Ecto neural progenitor cell (in vitro differentiated cells): ENCODE measurements around the gene BABAM2.
A peak's percentile ranks its signal among the peaks of the same experiment; 100 is the strongest.
"Not testable (repeated sequence)": the region's sequence is repeated elsewhere in the genome, so short reads cannot be mapped to it uniquely, and the experiment has no call there.

Experiments used
- DNase-seq: peaks from one replicate; pipeline ENCODE4 v3.0.0-alpha.2; 2018; ENCODE audit warnings: low spot score

BABAM2 gene

GRCh38 chr2:28316546-28317335 is 426.2 kb downstream of the BABAM2 start:
- DNase-seq: no peak

DNA sequence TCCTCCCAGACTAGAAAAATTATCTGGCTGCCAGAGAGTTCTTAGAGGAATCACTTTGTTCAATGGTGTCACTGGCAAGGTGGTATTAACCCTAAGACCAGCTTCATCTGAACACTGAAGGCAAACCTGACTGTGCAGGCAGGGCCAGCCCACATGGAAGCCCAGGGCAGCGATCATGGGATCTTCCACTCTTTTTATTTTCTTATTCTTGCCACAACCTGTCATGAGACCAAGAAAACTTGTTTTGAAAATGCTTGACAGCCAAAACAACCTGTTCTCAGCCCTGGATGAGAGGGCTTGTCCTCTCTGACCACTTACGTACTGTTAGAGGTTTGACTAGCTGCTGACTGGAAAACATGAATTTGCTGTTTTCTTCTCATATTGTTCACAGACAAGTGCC is 426.9 kb downstream of the BABAM2 start:
- no peak for DNase-seq

GRCh38 chr2:28318023-28318422 is 427.5 kb downstream of the BABAM2 start:
- no peak for DNase-seq

- no peak for DNase-seq
These were observed 428.1 kb downstream of the BABAM2 start for GRCh38 chr2:28318462-28319117.

DNA sequence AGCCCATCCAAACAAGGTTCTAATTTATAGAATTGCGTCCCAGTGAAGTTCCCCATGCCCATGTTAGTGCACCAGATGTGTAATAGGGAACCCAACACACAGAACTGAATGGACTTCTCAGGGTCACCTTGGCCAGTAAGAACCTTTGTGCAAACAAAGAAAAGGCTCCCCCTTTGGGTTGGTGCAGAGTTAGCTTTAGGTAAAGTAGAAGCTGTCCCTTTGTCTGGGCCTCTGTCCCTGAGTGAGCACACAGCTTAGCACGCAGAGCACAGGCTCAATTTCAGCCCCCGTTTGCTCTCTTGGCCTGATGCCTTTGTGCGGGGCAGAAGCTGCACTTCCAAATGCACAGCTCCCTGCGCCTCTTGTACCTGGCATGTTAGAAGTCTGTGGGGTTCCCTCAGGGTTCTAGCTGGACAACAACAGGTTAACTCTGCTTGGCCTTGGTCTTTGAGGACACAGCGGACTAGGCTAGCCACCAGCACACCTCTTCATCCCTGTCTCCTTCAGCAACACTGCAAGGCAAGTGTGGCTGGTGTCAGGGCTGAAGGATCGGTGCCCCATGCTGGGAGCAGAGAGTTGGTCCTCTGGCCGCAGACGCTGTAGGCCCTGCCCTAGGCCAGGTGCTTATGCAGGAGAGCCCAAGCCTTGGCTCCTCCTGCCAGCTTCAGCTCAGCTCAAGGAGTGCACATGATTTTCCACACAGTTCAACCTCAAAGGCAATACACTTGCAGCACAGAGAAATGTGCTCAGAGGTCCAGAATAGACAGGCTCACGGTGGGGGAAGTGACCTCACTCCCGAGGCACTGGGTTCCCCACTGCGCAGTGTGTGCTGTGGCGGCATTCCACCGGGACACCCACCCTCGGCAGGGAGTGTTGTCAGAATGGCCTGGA is 428.8 kb downstream of the BABAM2 start:
- DNase-seq: no peak

DNA sequence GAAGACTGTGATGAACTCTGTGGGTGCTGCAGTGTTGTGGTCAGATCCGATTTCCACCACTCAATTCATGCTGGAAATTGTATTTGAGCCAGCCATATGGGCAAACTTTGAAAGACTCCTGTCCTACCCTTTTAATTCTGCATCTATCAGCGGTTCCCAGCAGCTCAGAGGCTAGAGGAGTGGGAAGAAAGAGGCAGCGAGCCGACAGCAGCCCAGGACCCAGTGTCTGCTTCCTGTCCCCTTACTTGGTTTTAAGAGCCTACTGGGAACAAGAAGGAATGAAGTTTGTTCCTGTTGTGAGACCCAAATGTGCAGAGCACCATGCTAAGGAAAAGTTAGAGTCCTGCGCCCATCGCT is 429.5 kb downstream of the BABAM2 start:
- DNase-seq: no peak

- no peak for DNase-seq
These were observed 429.8 kb downstream of the BABAM2 start for GRCh38 chr2:28320371-28320770.

- peak; percentile 59 for DNase-seq
These were observed 430.9 kb downstream of the BABAM2 start for GRCh38 chr2:28321426-28321825.

- DNase-seq: no peak
These were observed 431.5 kb downstream of the BABAM2 start for GRCh38 chr2:28322051-28322450.

DNA sequence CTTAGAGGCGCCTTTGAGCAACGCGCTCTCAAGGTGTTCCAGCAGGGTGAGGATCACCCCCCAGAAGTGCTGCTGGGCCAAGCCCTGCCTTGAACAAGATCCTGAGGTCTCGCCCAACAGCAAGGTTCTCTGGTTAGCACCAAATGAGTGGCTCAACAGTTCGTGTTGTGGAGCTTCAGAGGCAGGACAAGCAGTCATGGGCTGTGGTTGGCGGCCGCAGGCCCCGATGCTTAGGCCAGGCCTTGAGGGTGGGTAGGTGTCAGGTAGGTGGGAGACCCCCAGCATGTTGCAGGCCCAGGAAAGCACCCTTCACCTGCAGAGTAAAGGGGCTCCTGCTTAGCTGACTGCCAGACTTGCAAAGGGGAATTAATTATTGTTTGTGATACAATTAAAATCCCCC is 431.9 kb downstream of the BABAM2 start:
- DNase-seq: no peak

DNA sequence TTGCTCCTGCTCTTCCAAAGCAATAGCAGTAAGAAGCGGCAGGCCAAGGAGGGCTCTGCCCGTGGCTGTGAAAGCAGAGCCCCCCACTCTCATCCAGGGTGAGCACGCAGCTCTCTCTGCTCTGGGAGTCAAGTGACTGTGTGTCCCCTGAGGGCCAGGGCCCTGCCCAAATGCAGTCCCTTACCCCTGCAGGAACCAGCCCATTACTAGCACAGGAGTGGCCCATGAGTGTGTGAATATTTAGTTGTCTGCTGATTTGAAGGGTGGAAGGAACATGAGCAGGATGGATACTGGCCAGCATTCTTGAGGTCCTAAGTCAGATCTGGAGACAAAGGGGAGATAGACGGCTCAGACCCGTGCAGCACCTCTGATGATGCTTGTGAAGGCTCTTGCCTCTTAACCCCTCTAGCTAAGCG is 432.5 kb downstream of the BABAM2 start:
- no peak for DNase-seq

GRCh38 chr2:28325173-28325566 is 434.6 kb downstream of the BABAM2 start:
- DNase-seq: no peak

DNA sequence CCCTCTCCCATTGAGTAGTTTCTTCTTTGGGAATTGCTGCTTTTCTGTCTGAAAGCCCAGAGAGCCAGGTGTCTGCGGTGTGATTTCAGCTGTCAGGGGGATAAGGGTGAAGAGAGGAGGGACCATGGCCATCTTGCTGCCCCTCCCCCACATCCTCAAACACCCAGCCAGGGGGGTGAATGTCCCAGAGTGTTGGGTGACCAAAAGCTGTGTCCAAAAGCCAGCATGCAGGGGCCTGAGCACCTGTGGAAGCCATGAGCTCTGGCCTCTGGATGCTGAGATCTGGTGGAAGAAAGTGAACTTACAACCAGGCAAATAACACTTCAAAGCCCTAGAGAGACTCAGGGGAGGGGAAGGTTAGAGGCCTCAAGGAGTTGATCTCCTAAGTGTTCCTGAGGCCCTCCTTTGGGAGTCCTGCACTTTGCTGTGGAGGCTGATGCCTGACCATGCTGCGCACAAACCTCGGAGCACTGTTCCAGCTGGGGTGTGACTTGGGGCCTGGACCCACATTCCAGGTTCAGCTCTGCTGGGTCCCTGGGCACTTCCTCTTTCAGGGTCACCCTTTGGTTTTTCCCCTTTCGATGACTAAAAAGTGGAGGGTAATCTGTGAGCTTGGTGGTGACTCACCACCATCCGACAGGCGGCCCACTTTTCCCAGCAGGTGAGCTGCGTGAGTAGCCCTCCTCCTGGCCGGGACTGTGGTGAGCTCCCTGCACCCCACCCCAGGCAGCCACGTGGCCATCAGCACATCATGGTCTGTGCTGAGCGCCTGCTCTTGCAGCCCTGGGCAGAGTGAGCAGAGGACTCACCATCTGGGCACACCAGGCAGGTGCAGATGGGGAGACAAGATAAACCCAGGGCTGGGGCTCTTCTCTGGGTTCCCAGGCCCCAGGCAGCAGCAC is 435.3 kb downstream of the BABAM2 start:
- DNase-seq: peak; percentile 44

- DNase-seq: peak; percentile 34
These were observed 435.9 kb downstream of the BABAM2 start for GRCh38 chr2:28326469-28326805.

DNA sequence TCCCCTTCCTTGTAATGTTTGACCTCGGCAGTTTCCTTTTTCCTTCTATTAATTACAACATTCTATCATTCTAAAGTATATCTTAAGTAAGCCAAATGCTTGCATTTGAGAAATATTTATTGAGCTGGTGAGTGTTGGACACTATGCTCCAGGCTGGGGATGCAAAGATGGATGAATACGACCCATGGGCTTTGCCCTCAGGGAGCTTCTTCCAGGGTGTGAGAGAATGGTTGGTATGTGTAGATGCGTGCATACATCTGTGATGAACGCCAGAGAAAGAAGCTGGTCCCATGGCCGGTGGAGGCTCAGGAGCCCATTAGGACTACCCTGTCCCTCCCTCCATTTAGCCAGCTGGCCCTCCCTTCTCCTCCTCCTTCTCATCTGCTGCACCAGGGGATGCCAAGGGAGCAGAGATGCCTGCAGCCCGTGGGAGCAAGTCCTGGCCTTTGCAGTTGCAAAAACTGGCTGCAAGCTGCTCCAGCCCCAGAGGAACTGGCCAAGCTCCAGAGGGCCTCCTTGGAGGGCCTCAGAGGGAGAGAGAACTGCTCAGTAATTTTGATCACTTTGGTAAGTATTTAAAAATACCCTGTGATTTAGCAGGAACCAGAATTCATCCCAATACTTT is 436.5 kb downstream of the BABAM2 start:
- DNase-seq: peak; percentile 38

DNA sequence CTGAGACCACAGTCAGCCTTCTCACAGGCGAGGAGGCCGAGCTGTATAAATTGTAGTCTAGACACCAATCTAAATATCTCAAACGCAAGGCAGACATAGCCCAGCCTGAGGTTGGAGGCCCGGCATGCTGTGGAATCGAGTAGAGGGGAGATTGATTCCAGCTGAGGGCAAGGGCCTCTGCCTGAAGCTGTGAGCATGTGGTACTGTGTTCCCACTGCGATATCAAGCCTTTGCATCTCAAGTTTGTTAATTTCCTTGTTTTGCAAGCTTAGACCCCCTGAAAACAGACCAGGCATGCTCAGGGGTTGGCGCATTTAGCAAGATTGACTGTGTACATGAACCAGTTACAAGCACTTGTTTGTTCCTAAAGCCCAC is 437.0 kb downstream of the BABAM2 start:
- DNase-seq: no peak

DNA sequence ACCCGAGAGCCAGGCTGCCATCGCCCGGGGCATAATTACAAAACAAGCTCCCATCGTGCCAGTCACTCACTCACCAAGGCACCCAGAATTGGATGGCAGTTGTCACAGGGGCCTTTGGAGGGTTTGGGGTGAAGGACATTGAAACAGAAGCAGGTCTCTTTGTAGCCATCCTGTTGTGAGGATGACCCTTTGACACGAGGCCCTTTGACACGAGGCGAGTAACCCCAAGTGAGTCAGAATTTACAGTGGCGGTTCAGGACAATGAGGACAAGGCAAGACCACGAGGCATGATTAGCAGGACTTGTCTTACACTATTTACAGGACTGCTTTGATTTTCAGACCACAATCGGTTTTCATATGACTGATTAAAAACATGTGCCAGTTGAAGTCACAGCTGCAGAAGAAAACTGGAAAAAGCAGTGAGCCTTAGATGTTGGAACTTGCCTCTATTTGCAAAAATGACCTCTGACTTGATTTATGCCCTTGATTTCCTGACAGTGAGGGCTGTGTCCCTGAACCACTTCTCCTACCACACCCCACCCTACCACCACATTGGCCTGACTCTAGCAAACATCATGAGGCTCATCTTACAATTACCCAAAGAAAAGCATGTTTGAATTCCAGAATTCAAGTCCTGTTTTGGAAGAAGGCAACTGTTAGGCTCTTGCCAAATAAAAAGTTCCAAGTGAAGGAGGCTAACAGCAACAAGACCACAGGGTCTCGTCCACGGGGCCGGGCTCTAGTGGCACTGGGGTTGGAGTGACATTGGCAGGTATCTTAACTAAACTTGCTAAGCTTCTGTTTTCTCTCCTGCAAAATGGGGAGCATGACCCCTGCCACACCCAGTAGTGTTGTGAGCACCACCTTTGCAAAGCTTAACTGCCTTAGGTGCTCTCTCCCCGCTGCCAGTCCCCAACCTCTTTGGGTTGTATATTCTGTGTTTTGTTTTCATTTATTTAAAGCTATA is 437.7 kb downstream of the BABAM2 start:
- DNase-seq: no peak

- no peak for DNase-seq
These were observed 438.7 kb downstream of the BABAM2 start for GRCh38 chr2:28329184-28329583.

GRCh38 chr2:28330722-28331121 is 440.2 kb downstream of the BABAM2 start:
- DNase-seq: not testable (repeated sequence)

- not testable (repeated sequence) for DNase-seq
These were observed 441.3 kb downstream of the BABAM2 start for GRCh38 chr2:28331797-28332196.
